ENCODE measurements around the gene WWOX. TPM values are rescaled to one million over a fixed set of nuclear protein-coding genes. Genes with fewer than 3 reads are reported as not detected.
A peak's percentile ranks its signal among the peaks of the same experiment; 100 is the strongest.

WWOX gene
- total and polyA plus RNA-seq, 2 of the 8 experiments (the other 6 are each of a cell fraction or from before 2014, with no cell fraction given): 5.4 to 16.7 TPM

DNA sequence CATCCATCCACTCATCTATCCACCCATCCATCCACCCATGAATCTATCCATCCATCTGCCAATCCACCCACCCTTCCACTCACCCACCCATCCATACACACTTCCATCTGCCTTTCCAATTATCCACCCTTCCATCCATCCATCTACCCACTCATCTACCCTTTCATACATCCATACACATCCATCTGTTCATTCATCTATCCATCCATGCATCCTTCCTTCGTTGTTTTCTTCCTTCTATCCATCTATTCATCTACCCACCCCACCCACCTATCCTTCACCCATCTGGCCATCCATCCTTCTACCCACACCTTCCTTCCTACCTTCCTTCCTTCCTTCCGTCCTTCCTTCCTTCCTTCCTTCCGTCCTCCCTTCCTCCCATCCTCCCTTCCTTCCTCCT is 106.1 kb downstream of the WWOX start:
- POLR2A ChIA-PET (ENCODE audit: partially characterized antibody): no interaction called here
- no peak overlapping the region for H2AFZ ChIP-seq (ENCODE audit: low read length)
- no peak overlapping the region for H3K14ac ChIP-seq (ENCODE audit: insufficient read length)
- no peaks in the 10 kb centered on the region for H3K79me1 ChIP-seq (ENCODE audit: low read depth, low read length)
- DNase-seq (ENCODE audit: low read depth in 1 of 2, low spot score in 2 of 2) (no peak), FAIRE-seq (no peak)
- H3K4me1 ChIP-seq (replicated peaks in 1 of 4; ENCODE audit: control insufficient read depth in 3 of 4, insufficient read depth in 4 of 4, low read length in 3 of 4): peaks cover 0 to 4% (median 0%) of the 10 kb centered on the region in 4 experiments; a peak in 1 of 7 replicates
- 93 to 96% methylated on average over 3 of the region's 3 CpGs for WGBS, 2 experiments (ENCODE audit: extremely low coverage in 1 of 2, insufficient coverage in 1 of 2, insufficient read length in 1 of 2, insufficient replicate concordance in 2 of 2, low coverage in 1 of 2, low lambda C conversion rate in 2 of 2, missing lambda C conversion rate in 1 of 2)
- H2BK12ac ChIP-seq (ENCODE audit: low read depth, low read length): no peak overlapping the region
- H3K36me3 ChIP-seq (ENCODE audit: control insufficient read depth in 2 of 4, insufficient read depth in 4 of 4, low read length in 3 of 4): no peaks in the 10 kb centered on the region
- no peak overlapping the region for H2BK20ac ChIP-seq (ENCODE audit: low read length)
- no peaks in the 10 kb centered on the region for H3K79me2 ChIP-seq (ENCODE audit: control insufficient read depth in 1 of 2, insufficient read depth in 2 of 2, low read length in 2 of 2)
- H2BK15ac ChIP-seq (ENCODE audit: low read length): no peak overlapping the region
- peaks cover 6% of the 10 kb centered on the region; the same call in 1 of the 2 replicates for H3K23me2 ChIP-seq (ENCODE audit: low read depth, low read length)
- no peak overlapping the region for H3K23ac ChIP-seq (ENCODE audit: insufficient read length)
- TF ChIP-seq, protein P1, sequence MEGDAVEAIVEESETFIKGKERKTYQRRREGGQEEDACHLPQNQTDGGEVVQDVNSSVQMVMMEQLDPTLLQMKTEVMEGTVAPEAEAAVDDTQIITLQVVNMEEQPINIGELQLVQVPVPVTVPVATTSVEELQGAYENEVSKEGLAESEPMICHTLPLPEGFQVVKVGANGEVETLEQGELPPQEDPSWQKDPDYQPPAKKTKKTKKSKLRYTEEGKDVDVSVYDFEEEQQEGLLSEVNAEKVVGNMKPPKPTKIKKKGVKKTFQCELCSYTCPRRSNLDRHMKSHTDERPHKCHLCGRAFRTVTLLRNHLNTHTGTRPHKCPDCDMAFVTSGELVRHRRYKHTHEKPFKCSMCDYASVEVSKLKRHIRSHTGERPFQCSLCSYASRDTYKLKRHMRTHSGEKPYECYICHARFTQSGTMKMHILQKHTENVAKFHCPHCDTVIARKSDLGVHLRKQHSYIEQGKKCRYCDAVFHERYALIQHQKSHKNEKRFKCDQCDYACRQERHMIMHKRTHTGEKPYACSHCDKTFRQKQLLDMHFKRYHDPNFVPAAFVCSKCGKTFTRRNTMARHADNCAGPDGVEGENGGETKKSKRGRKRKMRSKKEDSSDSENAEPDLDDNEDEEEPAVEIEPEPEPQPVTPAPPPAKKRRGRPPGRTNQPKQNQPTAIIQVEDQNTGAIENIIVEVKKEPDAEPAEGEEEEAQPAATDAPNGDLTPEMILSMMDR (IDR thresholded peaks at IDR 0.05; ENCODE audit: control extremely low read depth in 1 of 3, insufficient read depth in 1 of 3, low read depth in 1 of 3, low read length in 3 of 3): no peak
- TF ChIP-seq KDM5A (IDR thresholded peaks at IDR 0.05; ENCODE audit: low read length): no peak
- no peak for TF ChIP-seq MAX (IDR thresholded peaks at IDR 0.05)
- H3K9ac ChIP-seq (replicated peaks in 1 of 4; ENCODE audit: extremely low read depth in 1 of 4, low read depth in 3 of 4, low read length in 3 of 4): no peak overlapping the region
- no peak overlapping the region for H3K27ac ChIP-seq (ENCODE audit: low read depth, low read length)
- H3K4me2 ChIP-seq (ENCODE audit: insufficient read depth in 1 of 2, low read depth in 2 of 2, low read length in 2 of 2): no peak overlapping the region
- no peaks in the 10 kb centered on the region for H4K20me1 ChIP-seq (replicated peaks in 1 of 2; ENCODE audit: control insufficient read depth in 1 of 2, insufficient read depth in 2 of 2, low read length in 2 of 2)
- no peak overlapping the region for H4K91ac ChIP-seq (replicated peaks; ENCODE audit: insufficient read length, low read length)
- no peak overlapping the region for H3K4ac ChIP-seq (replicated peaks; ENCODE audit: insufficient read length, low read depth, low read length)
- no peak overlapping the region for H2BK120ac ChIP-seq (replicated peaks; ENCODE audit: low read depth, low read length)
- CTCF ChIA-PET (ENCODE audit: partially characterized antibody): no interaction called here
- no peak overlapping the region for H3K18ac ChIP-seq (ENCODE audit: extremely low read depth, low read length)
- H3K27me3 ChIP-seq (replicated peaks in 1 of 4; ENCODE audit: control insufficient read depth in 3 of 4, extremely low read depth in 1 of 4, insufficient read depth in 3 of 4, low read length in 3 of 4): no peaks in the 10 kb centered on the region
- H2AK5ac ChIP-seq (ENCODE audit: low read depth, low read length): peak overlapping the region; percentile 66; the same call in 1 of the 2 replicates
- no peak overlapping the region for H4K8ac ChIP-seq (ENCODE audit: extremely low read depth, insufficient read depth, low read length)
- H3K9me3 ChIP-seq (ENCODE audit: insufficient read depth in 2 of 2, low read depth in 1 of 2, low read length in 1 of 2): no peaks in the 10 kb centered on the region
- no peak overlapping the region for H3K4me3 ChIP-seq (ENCODE audit: extremely low read depth in 1 of 4, insufficient read depth in 2 of 4, low read depth in 3 of 4, low read length in 4 of 4)
- H3K56ac ChIP-seq (replicated peaks; ENCODE audit: insufficient read length, low read depth, low read length): no peak overlapping the region
- no peak overlapping the region for H4K5ac ChIP-seq (ENCODE audit: insufficient read length, low read depth, low read length)
- H2BK5ac ChIP-seq (ENCODE audit: low read depth, low read length): no peak overlapping the region

Data from H1 (cell line).